Neural progenitor cell (in vitro differentiated cells): Measurements from ENCODE around the gene KLK4. TPM values are rescaled to one million over a fixed set of nuclear protein-coding genes. Genes with fewer than 3 reads are reported as not detected.
"Not testable (repeated sequence)": the region's sequence is repeated elsewhere in the genome, so short reads cannot be mapped to it uniquely, and the experiment has no call there.

Experiments used
- DNase-seq: peaks from one replicate; pipeline ENCODE4 v3.0.0-alpha.2; 2016; ENCODE audit warnings: low spot score
- H2AFZ ChIP-seq: fragments of 200-600 bp; sonication (generic); replicated peaks from 2 replicates; pipeline ENCODE4 v1.6.1; 2016; ENCODE audit warnings: antibody characterized with exemption
- H3F3A ChIP-seq: fragments of 200-600 bp; sonication (generic); 2 replicates; pipeline ENCODE4 v1.6.1; 2016; ENCODE audit warnings: antibody characterized with exemption, low read depth
- H3K27ac ChIP-seq: fragments of 200-600 bp; sonication (generic); 2 replicates; pipeline ENCODE4 v1.5.1; 2016; ENCODE audit warnings: mild to moderate bottlenecking
- H3K27me3 ChIP-seq: fragments of 200-600 bp; sonication (generic); 2 replicates; pipeline ENCODE4 v1.6.1; 2016; ENCODE audit warnings: mild to moderate bottlenecking, moderate library complexity
- H3K36me3 ChIP-seq: fragments of 200-600 bp; sonication (generic); 2 replicates; pipeline ENCODE4 v1.5.1; 2016
- H3K4me1 ChIP-seq: fragments of 200-600 bp; sonication (generic); 2 replicates; pipeline ENCODE4 v1.6.1; 2016; ENCODE audit warnings: mixed run types
- H3K4me2 ChIP-seq: fragments of 200-600 bp; sonication (generic); 2 replicates; pipeline ENCODE4 v1.6.1; 2016
- H3K4me3 ChIP-seq: fragments of 200-600 bp; sonication (generic); 2 replicates; pipeline ENCODE4 v1.5.1; 2016
- H3K79me2 ChIP-seq: fragments of 200-600 bp; sonication (generic); 2 replicates; pipeline ENCODE4 v1.6.1; 2016; ENCODE audit warnings: low read depth
- H3K9ac ChIP-seq: fragments of 200-600 bp; sonication (generic); 2 replicates; pipeline ENCODE4 v1.6.1; 2016
- H3K9me3 ChIP-seq: fragments of 200-600 bp; sonication (generic); 2 replicates; pipeline ENCODE4 v1.5.1; 2016; ENCODE audit warnings: low read depth
- H4K20me1 ChIP-seq: fragments of 200-600 bp; sonication (generic); 2 replicates; pipeline ENCODE4 v1.6.1; 2016; ENCODE audit warnings: low read depth
- H3K27ac Mint-ChIP-seq: 3 replicates; pipeline ENCODE4 v1.8.0; 2021; ENCODE audit warnings: mixed read lengths
- H3K27me3 Mint-ChIP-seq: 2 replicates; pipeline ENCODE4 v1.8.0; 2022; ENCODE audit warnings: low read depth, mild to moderate bottlenecking, inconsistent platforms, moderate library complexity, mixed read lengths; ENCODE audit not compliant: insufficient read depth
- H3K36me3 Mint-ChIP-seq: 3 replicates; pipeline ENCODE4 v1.8.0; 2021; ENCODE audit warnings: mixed read lengths
- H3K4me1 Mint-ChIP-seq: 3 replicates; pipeline ENCODE4 v1.8.0; 2021; ENCODE audit warnings: mixed read lengths
- H3K4me3 Mint-ChIP-seq: 3 replicates; pipeline ENCODE4 v1.8.0; 2021; ENCODE audit warnings: mild to moderate bottlenecking, moderate library complexity, mixed read lengths
- H3K9me3 Mint-ChIP-seq: 3 replicates; pipeline ENCODE4 v1.8.0; 2020; ENCODE audit warnings: mixed read lengths
- CTCF ChIP-seq: fragments of 200-600 bp; sonication (generic); IDR thresholded peaks from 2 replicates; pipeline ENCODE4 v1.5.1; 2017; ENCODE audit warnings: antibody characterized with exemption, mild to moderate bottlenecking
- EZH2 ChIP-seq: fragments of 200-600 bp; sonication (generic); IDR thresholded peaks from 2 replicates; pipeline ENCODE4 v1.6.1; 2017; ENCODE audit warnings: antibody characterized with exemption, mild to moderate bottlenecking, moderate library complexity
- EZH2phosphoT487 ChIP-seq: fragments of 200-600 bp; sonication (generic); IDR thresholded peaks from 2 replicates; pipeline ENCODE4 v1.6.1; 2017; ENCODE audit warnings: antibody characterized with exemption
- total RNA-seq: library from RNA; depleted of rRNA; stranded (reverse); fragments of >200 nt; gene quantifications from 2 replicates; pipeline ENCODE4 v1.2.3, GENCODE V29; 2015; ENCODE audit warnings: low replicate concordance

Gene KLK4
- total RNA-seq, 1 donor from 2014 or later, result not detected

- no peak overlapping the region for H3K27ac Mint-ChIP-seq
- Histone ChIP-seq H3K4me1 (no peaks in the 10 kb centered on the region), H3F3A (no peaks in the 10 kb centered on the region), H3K79me2 (no peaks in the 10 kb centered on the region), H3K4me2 (no peak overlapping the region), H3K27me3 (peaks cover 16% of the 10 kb centered on the region), H3K9me3 (no peaks in the 10 kb centered on the region), H2AFZ (no peak overlapping the region), H3K9ac (no peak overlapping the region), H3K27ac (no peak overlapping the region), H3K36me3 (no peaks in the 10 kb centered on the region), H3K4me3 (no peak overlapping the region), H4K20me1 (no peaks in the 10 kb centered on the region)
- peaks cover 7% of the 10 kb centered on the region for H3K9me3 Mint-ChIP-seq
- no peak overlapping the region for H3K4me3 Mint-ChIP-seq
- H3K4me1 Mint-ChIP-seq, result peaks cover 3% of the 10 kb centered on the region
- no peak for TF ChIP-seq EZH2
- no peak for TF ChIP-seq EZH2phosphoT487
- TF ChIP-seq CTCF, result no peak
- no peaks in the 10 kb centered on the region for H3K36me3 Mint-ChIP-seq
- peaks cover 24% of the 10 kb centered on the region for H3K27me3 Mint-ChIP-seq
- no peak for DNase-seq
Measured at GRCh38 chr19:50896591-50897190, 14.5 kb downstream of the KLK4 start.

GRCh38 chr19:50896089-50896590, 15.1 kb downstream of the KLK4 start:
- not testable (repeated sequence) for H3K27ac ChIP-seq, H3K9me3 Mint-ChIP-seq, H3F3A ChIP-seq, H4K20me1 ChIP-seq, H3K4me2 ChIP-seq, H3K9ac ChIP-seq, H3K9me3 ChIP-seq, H2AFZ ChIP-seq, H3K27ac Mint-ChIP-seq, H3K36me3 ChIP-seq, H3K4me1 Mint-ChIP-seq, H3K4me1 ChIP-seq, H3K36me3 Mint-ChIP-seq, H3K79me2 ChIP-seq, H3K4me3 Mint-ChIP-seq, H3K4me3 ChIP-seq, DNase-seq
- H3K27me3 Mint-ChIP-seq, result peaks cover 26% of the 10 kb centered on the region
- H3K27me3 ChIP-seq, result peaks cover 13% of the 10 kb centered on the region

GRCh38 chr19:50894478-50895356, 16.5 kb downstream of the KLK4 start:
- Histone ChIP-seq H4K20me1 (no peaks in the 10 kb centered on the region), H3K79me2 (no peaks in the 10 kb centered on the region), H3K36me3 (no peaks in the 10 kb centered on the region), H3K27me3 (peaks cover 21% of the 10 kb centered on the region), H2AFZ (no peak overlapping the region), H3K27ac (no peak overlapping the region), H3F3A (no peaks in the 10 kb centered on the region), H3K4me3 (no peak overlapping the region), H3K9me3 (no peaks in the 10 kb centered on the region), H3K4me2 (no peak overlapping the region), H3K4me1 (no peaks in the 10 kb centered on the region), H3K9ac (no peak overlapping the region)
- peaks cover 2% of the 10 kb centered on the region for H3K4me1 Mint-ChIP-seq
- H3K9me3 Mint-ChIP-seq, result peaks cover 7% of the 10 kb centered on the region
- H3K36me3 Mint-ChIP-seq, result no peaks in the 10 kb centered on the region
- TF ChIP-seq EZH2 (no peak), EZH2phosphoT487 (no peak), CTCF (no peak)
- DNase-seq, result no peak
- H3K27ac Mint-ChIP-seq, result no peak overlapping the region
- H3K27me3 Mint-ChIP-seq, result peaks cover 25% of the 10 kb centered on the region
- no peak overlapping the region for H3K4me3 Mint-ChIP-seq
